Glutamatergic neuron (in vitro differentiated cells): ENCODE data around the gene PMEPA1. TPM values are rescaled to one million over a fixed set of nuclear protein-coding genes. Genes with fewer than 3 reads are reported as not detected.

Source experiments
- DNase-seq: peaks from one replicate; pipeline ENCODE4 v3.0.0; 2022
- H3K27ac Mint-ChIP-seq: one replicate; pipeline ENCODE4 v1.8.0; 2020; ENCODE audit warnings: mild to moderate bottlenecking, mixed read lengths, inconsistent platforms; ENCODE audit not compliant: unreplicated experiment
- H3K27me3 Mint-ChIP-seq: one replicate; pipeline ENCODE4 v1.8.0; 2020; ENCODE audit warnings: mild to moderate bottlenecking, moderate library complexity, mixed read lengths, inconsistent platforms; ENCODE audit not compliant: unreplicated experiment
- H3K36me3 Mint-ChIP-seq: one replicate; pipeline ENCODE4 v1.8.0; 2020; ENCODE audit warnings: mild to moderate bottlenecking, mixed read lengths, inconsistent platforms; ENCODE audit not compliant: unreplicated experiment
- H3K4me1 Mint-ChIP-seq: one replicate; pipeline ENCODE4 v1.8.0; 2020; ENCODE audit warnings: mild to moderate bottlenecking, low read depth, mixed read lengths, inconsistent platforms; ENCODE audit not compliant: unreplicated experiment
- H3K4me3 Mint-ChIP-seq: one replicate; pipeline ENCODE4 v1.8.0; 2020; ENCODE audit warnings: mild to moderate bottlenecking, mixed read lengths, inconsistent platforms; ENCODE audit not compliant: unreplicated experiment
- H3K9me3 Mint-ChIP-seq: one replicate; pipeline ENCODE4 v1.8.0; 2020; ENCODE audit warnings: mild to moderate bottlenecking, moderate library complexity, mixed read lengths, inconsistent platforms; ENCODE audit not compliant: unreplicated experiment
- CTCF ChIP-seq: fragments of 200-600 bp; sonication (generic); IDR thresholded peaks from one replicate; pipeline ENCODE4 v1.5.0; 2021; ENCODE audit not compliant: partially characterized antibody, unreplicated experiment
- total RNA-seq: library from RNA; stranded (reverse); fragmentation: NEBNext Ultra II Directional; extraction: Animal tissue kit (Norgen Biotek cat#: 25700); gene quantifications from one replicate; pipeline ENCODE4 v1.2.1, GENCODE V29; 2021; ENCODE audit not compliant: unreplicated experiment

The PMEPA1 gene
- total RNA-seq, 1 donor from 2014 or later, result 14.4 TPM

GRCh38 chr20:57703013-57703412, 6.8 kb downstream of the PMEPA1 start:
- H3K4me3 Mint-ChIP-seq, result no peak overlapping the region
- no peak for TF ChIP-seq CTCF
- no peak for DNase-seq
- H3K36me3 Mint-ChIP-seq, result no peaks in the 10 kb centered on the region
- peaks cover 9% of the 10 kb centered on the region for H3K9me3 Mint-ChIP-seq
- no peak overlapping the region for H3K27ac Mint-ChIP-seq
- H3K27me3 Mint-ChIP-seq, result peaks cover 3% of the 10 kb centered on the region
- H3K4me1 Mint-ChIP-seq, result peaks cover 45% of the 10 kb centered on the region

DNA sequence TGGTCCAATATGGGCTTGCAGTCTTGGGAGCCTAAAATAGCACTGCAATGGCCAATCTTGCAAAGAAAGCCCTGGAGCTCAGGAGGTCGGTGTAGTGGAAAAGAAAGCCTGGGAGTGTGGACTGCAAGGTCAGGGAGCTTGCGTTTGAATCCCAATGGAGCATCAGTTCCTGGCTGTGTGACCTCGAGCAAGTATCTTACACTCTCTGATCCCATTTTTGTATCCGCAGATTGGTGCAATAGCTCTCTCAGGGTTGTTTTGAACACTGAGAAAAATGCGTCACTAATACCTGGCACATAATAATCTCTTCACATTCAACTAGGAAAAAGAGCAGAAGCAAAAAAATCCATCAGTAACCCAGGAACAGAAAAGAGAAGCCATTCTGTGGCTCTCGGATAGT, 7.3 kb downstream of the PMEPA1 start:
- Mint-ChIP-seq H3K36me3 (no peaks in the 10 kb centered on the region), H3K27ac (no peak overlapping the region), H3K4me3 (no peak overlapping the region), H3K27me3 (peaks cover 3% of the 10 kb centered on the region), H3K9me3 (peaks cover 8% of the 10 kb centered on the region), H3K4me1 (peaks cover 44% of the 10 kb centered on the region)
- DNase-seq, result no peak
- TF ChIP-seq CTCF, result no peak

DNA sequence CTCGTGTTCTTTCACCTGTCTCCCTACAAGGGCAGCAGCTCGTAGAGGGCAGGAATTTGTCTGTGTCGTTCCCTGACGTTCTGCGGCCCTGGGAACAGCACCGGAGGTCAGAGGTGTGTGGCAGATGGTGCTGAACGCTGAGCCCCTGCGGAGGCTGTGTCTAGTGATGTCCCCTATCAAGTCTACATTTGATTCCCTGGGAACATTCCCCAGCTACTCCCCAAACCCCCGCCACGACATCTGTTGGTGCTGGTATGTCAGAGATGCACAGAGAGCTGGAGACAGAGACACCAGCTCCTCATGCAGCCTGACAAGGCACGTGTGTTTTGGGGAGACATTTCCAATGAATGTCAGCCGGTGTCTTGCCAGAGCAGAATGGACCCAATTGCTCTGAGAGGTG, 7.7 kb downstream of the PMEPA1 start:
- DNase-seq, result no peak

GRCh38 chr20:57701651-57702050, 8.2 kb downstream of the PMEPA1 start:
- no peaks in the 10 kb centered on the region for H3K36me3 Mint-ChIP-seq
- DNase-seq, result no peak
- H3K4me1 Mint-ChIP-seq, result peaks cover 38% of the 10 kb centered on the region
- no peak for TF ChIP-seq CTCF
- H3K4me3 Mint-ChIP-seq, result no peak overlapping the region
- no peak overlapping the region for H3K27ac Mint-ChIP-seq
- peaks cover 3% of the 10 kb centered on the region for H3K27me3 Mint-ChIP-seq
- H3K9me3 Mint-ChIP-seq, result peaks cover 5% of the 10 kb centered on the region

More for the DNA sequence above, 7.7 kb downstream of the PMEPA1 start:
- no peak for TF ChIP-seq CTCF
- H3K36me3 Mint-ChIP-seq, result no peaks in the 10 kb centered on the region
- H3K4me3 Mint-ChIP-seq, result no peak overlapping the region
- H3K27ac Mint-ChIP-seq, result no peak overlapping the region
- H3K9me3 Mint-ChIP-seq, result peaks cover 6% of the 10 kb centered on the region
- H3K27me3 Mint-ChIP-seq, result peaks cover 3% of the 10 kb centered on the region
- peaks cover 41% of the 10 kb centered on the region for H3K4me1 Mint-ChIP-seq

- Mint-ChIP-seq H3K27me3 (peaks cover 3% of the 10 kb centered on the region), H3K27ac (no peak overlapping the region), H3K4me3 (no peak overlapping the region), H3K4me1 (peaks cover 36% of the 10 kb centered on the region), H3K36me3 (no peaks in the 10 kb centered on the region), H3K9me3 (peaks cover 5% of the 10 kb centered on the region)
- no peak for TF ChIP-seq CTCF
- no peak for DNase-seq
Observed at GRCh38 chr20:57701090-57701489, 8.7 kb downstream of the PMEPA1 start.
